ENCODE measurements around the gene EN1. TPM values are rescaled to one million over a fixed set of nuclear protein-coding genes. Genes with fewer than 3 reads are reported as not detected.

EN1 gene
- total RNA-seq, 4 donors from 2014 or later = not detected

- no peak for DNase-seq
- Histone ChIP-seq H3K36me3 (no peaks in the 10 kb centered on the region), H3K4me3 (no peak overlapping the region), H3K4me1 (peaks cover 0 to 11% of the 10 kb centered on the region in 2 donors), H3K9me3 (no peaks in the 10 kb centered on the region), H3K27ac (no peak overlapping the region), H3K27me3 (peaks cover 0 to 43% of the 10 kb centered on the region in 2 donors)
- TF ChIP-seq CTCF (IDR thresholded peaks at IDR 0.05) (no peak), POLR2A (IDR thresholded peaks at IDR 0.05) (no peak)
- intact Hi-C loops (cut with DNase I; ENCODE audit: low total_unique reads) = no loop called here
These were observed 13.0 kb downstream of the EN1 start for GRCh38 chr2:118834440-118834810.

GRCh38 chr2:118833716-118834439 is 13.6 kb downstream of the EN1 start:
- peaks cover 0 to 43% of the 10 kb centered on the region in 2 donors for H3K27me3 ChIP-seq

GRCh38 chr2:118832791-118833715 is 14.4 kb downstream of the EN1 start:
- no peaks in the 10 kb centered on the region for H3K36me3 ChIP-seq
- no peak overlapping the region for H3K27ac ChIP-seq
- peaks cover 0 to 43% of the 10 kb centered on the region in 2 donors for H3K27me3 ChIP-seq
- no peaks in the 10 kb centered on the region for H3K9me3 ChIP-seq
- intact Hi-C loops (cut with DNase I; ENCODE audit: low total_unique reads) = no loop called here
- TF ChIP-seq CTCF (IDR thresholded peaks at IDR 0.05) = no peak
- TF ChIP-seq POLR2A (IDR thresholded peaks at IDR 0.05) = no peak
- DNase-seq = no peak
- H3K4me1 ChIP-seq = peaks cover 0 to 11% of the 10 kb centered on the region in 2 donors
- no peak overlapping the region for H3K4me3 ChIP-seq

More at GRCh38 chr2:118833716-118834439, 13.6 kb downstream of the EN1 start:
- TF ChIP-seq POLR2A (IDR thresholded peaks at IDR 0.05) = no peak
- no peak for TF ChIP-seq CTCF (IDR thresholded peaks at IDR 0.05)
- no peaks in the 10 kb centered on the region for H3K36me3 ChIP-seq
- H3K27ac ChIP-seq = no peak overlapping the region
- H3K4me3 ChIP-seq = no peak overlapping the region
- peaks cover 0 to 11% of the 10 kb centered on the region in 2 donors for H3K4me1 ChIP-seq
- no peaks in the 10 kb centered on the region for H3K9me3 ChIP-seq
- intact Hi-C loops (cut with DNase I; ENCODE audit: low total_unique reads) = no loop called here
- DNase-seq = no peak

- no peak for TF ChIP-seq CTCF (IDR thresholded peaks at IDR 0.05)
- TF ChIP-seq POLR2A (IDR thresholded peaks at IDR 0.05) = no peak
- Histone ChIP-seq H3K9me3 (no peaks in the 10 kb centered on the region), H3K36me3 (no peaks in the 10 kb centered on the region), H3K27me3 (peaks cover 0 to 42% of the 10 kb centered on the region in 2 donors), H3K4me3 (no peak overlapping the region), H3K4me1 (peaks cover 0 to 11% of the 10 kb centered on the region in 2 donors), H3K27ac (no peak overlapping the region)
- intact Hi-C loops (cut with DNase I; ENCODE audit: low total_unique reads) = no loop called here
- no peak for DNase-seq
These were observed 15.2 kb downstream of the EN1 start for GRCh38 chr2:118832071-118832790.
